ENCODE data around the gene TRMT11. TPM values are rescaled to one million over a fixed set of nuclear protein-coding genes. Genes with fewer than 3 reads are reported as not detected.

Gene TRMT11
- polyA plus RNA-seq, 3 donors: 2.1 to 3.3 (median 2.1) TPM

- H3K36me3 ChIP-seq (replicated peaks in 1 of 2; ENCODE audit: control insufficient read depth in 1 of 2, insufficient read depth in 2 of 2, low read length in 2 of 2): no peaks in the 10 kb centered on the region
- no peak overlapping the region for H3K27ac ChIP-seq (ENCODE audit: low read depth in 1 of 2, low read length in 2 of 2)
- H3K9me3 Mint-ChIP-seq: peaks cover 0 to 2% (median 0%) of the 10 kb centered on the region in 7 donors
- H3K4me1 Mint-ChIP-seq: no peaks in the 10 kb centered on the region
- H3K79me2 ChIP-seq (ENCODE audit: insufficient read depth, low read length): no peaks in the 10 kb centered on the region
- no peak overlapping the region for H3K4me3 Mint-ChIP-seq
- intact Hi-C loops (cut with micrococcal nuclease): no loop called here
- peaks cover 8 to 15% of the 10 kb centered on the region in 2 donors for H3K36me3 Mint-ChIP-seq
- no peak for TF ChIP-seq CTCF (IDR thresholded peaks at IDR 0.05)
- no peak overlapping the region for H3K27ac Mint-ChIP-seq
- H2AFZ ChIP-seq (ENCODE audit: insufficient read depth, low read depth, low read length, poor library complexity, severe bottlenecking): no peak overlapping the region
- H3K9ac ChIP-seq (ENCODE audit: insufficient read depth, low read length, poor library complexity, severe bottlenecking): no peak overlapping the region
- no peaks in the 10 kb centered on the region for H3K4me1 ChIP-seq (ENCODE audit: control insufficient read depth in 1 of 2, insufficient read depth in 2 of 2, low read length in 2 of 2)
- H4K20me1 ChIP-seq (ENCODE audit: insufficient read depth, low read length): no peaks in the 10 kb centered on the region
- peaks cover 0 to 2% (median 0%) of the 10 kb centered on the region in 3 donors for H3K27me3 Mint-ChIP-seq (ENCODE audit: low read depth in 3 of 3)
- H3K4me3 ChIP-seq (replicated peaks in 1 of 3; ENCODE audit: low read depth in 2 of 3, low read length in 3 of 3): no peak overlapping the region
- DNase-seq: no peak
- no peak overlapping the region for H3K4me2 ChIP-seq (replicated peaks; ENCODE audit: extremely low read depth, low read length, poor library complexity, severe bottlenecking)
- no peaks in the 10 kb centered on the region for H3K27me3 ChIP-seq (ENCODE audit: control insufficient read depth in 2 of 2, insufficient read depth in 2 of 2, low read length in 2 of 2)
- no CpG with 5 or more reads among the region's 1 CpG for WGBS (ENCODE audit: insufficient coverage)
- no peaks in the 10 kb centered on the region for H3K9me3 ChIP-seq (replicated peaks in 1 of 2; ENCODE audit: control insufficient read depth in 1 of 2, insufficient read depth in 1 of 2, low read length in 2 of 2)
These were observed 64.5 kb downstream of the TRMT11 start for GRCh38 chr6:126050795-126051194.

- Histone ChIP-seq H3K4me2 (replicated peaks; ENCODE audit: extremely low read depth, low read length, poor library complexity, severe bottlenecking) (no peak overlapping the region), H2AFZ (ENCODE audit: insufficient read depth, low read depth, low read length, poor library complexity, severe bottlenecking) (no peak overlapping the region), H3K36me3 (replicated peaks in 1 of 2; ENCODE audit: control insufficient read depth in 1 of 2, insufficient read depth in 2 of 2, low read length in 2 of 2) (no peaks in the 10 kb centered on the region), H4K20me1 (ENCODE audit: insufficient read depth, low read length) (no peaks in the 10 kb centered on the region), H3K9ac (ENCODE audit: insufficient read depth, low read length, poor library complexity, severe bottlenecking) (no peak overlapping the region), H3K27ac (ENCODE audit: low read depth in 1 of 2, low read length in 2 of 2) (no peak overlapping the region), H3K4me3 (replicated peaks in 1 of 3; ENCODE audit: low read depth in 2 of 3, low read length in 3 of 3) (no peak overlapping the region), H3K27me3 (ENCODE audit: control insufficient read depth in 2 of 2, insufficient read depth in 2 of 2, low read length in 2 of 2) (no peaks in the 10 kb centered on the region), H3K79me2 (ENCODE audit: insufficient read depth, low read length) (no peaks in the 10 kb centered on the region), H3K4me1 (ENCODE audit: control insufficient read depth in 1 of 2, insufficient read depth in 2 of 2, low read length in 2 of 2) (no peaks in the 10 kb centered on the region), H3K9me3 (replicated peaks in 1 of 2; ENCODE audit: control insufficient read depth in 1 of 2, insufficient read depth in 1 of 2, low read length in 2 of 2) (no peaks in the 10 kb centered on the region)
- Mint-ChIP-seq H3K4me3 (no peak overlapping the region), H3K4me1 (no peaks in the 10 kb centered on the region), H3K36me3 (peaks cover 8 to 13% of the 10 kb centered on the region in 2 donors), H3K27ac (no peak overlapping the region), H3K9me3 (peaks cover 0 to 2% (median 0%) of the 10 kb centered on the region in 7 donors), H3K27me3 (ENCODE audit: low read depth in 3 of 3) (peaks cover 0 to 2% (median 0%) of the 10 kb centered on the region in 3 donors)
- no peak for TF ChIP-seq CTCF (IDR thresholded peaks at IDR 0.05)
- 100% methylated on average over 1 of the region's 3 CpGs for WGBS (ENCODE audit: insufficient coverage)
- intact Hi-C loops (cut with micrococcal nuclease): no loop called here
- no peak for DNase-seq
These were observed 65.5 kb downstream of the TRMT11 start for GRCh38 chr6:126051791-126052190.
